Activated T-cell treated with anti-CD3 and anti-CD28 coated beads, Interleukin-2, amount 50 U/mL, for 4 hours (primary cell): ENCODE measurements around the gene SAMD7. TPM values are rescaled to one million over a fixed set of nuclear protein-coding genes. Genes with fewer than 3 reads are reported as not detected.

ENCODE experiments used
- ATAC-seq, 2 donors: fragments of 200-7000 bp; cut with Tn5 transposase; one replicate each; pipeline ENCODE4 v1.10.0; 2021
- DNase-seq: peaks from one replicate; pipeline ENCODE4 v3.0.0-alpha.2; 2020
- H3K27me3 Mint-ChIP-seq: one replicate; pipeline ENCODE4 v1.8.0; 2021; ENCODE audit warnings: low read depth, mixed read lengths
- H3K36me3 Mint-ChIP-seq: one replicate; pipeline ENCODE4 v1.8.0; 2022; ENCODE audit warnings: mixed read lengths; ENCODE audit not compliant: insufficient read depth
- H3K4me1 Mint-ChIP-seq: one replicate; pipeline ENCODE4 v1.8.0; 2021; ENCODE audit warnings: low read depth, mixed read lengths
- H3K4me3 Mint-ChIP-seq: one replicate; pipeline ENCODE4 v1.8.0; 2021; ENCODE audit warnings: mild to moderate bottlenecking, moderate library complexity, mixed read lengths
- H3K9me3 Mint-ChIP-seq: one replicate; pipeline ENCODE4 v1.8.0; 2021; ENCODE audit warnings: mixed read lengths
- total RNA-seq, 3 donors: library from RNA; stranded (reverse); gene quantifications; one replicate each; pipeline ENCODE4 v1.2.1, GENCODE V29; 2021

The SAMD7 gene
- total RNA-seq, 3 donors from 2014 or later, result not detected

- peaks cover 5% of the 10 kb centered on the region for H3K36me3 Mint-ChIP-seq
- no peaks in the 10 kb centered on the region for H3K9me3 Mint-ChIP-seq
- ATAC-seq (peak; percentile 75 to 77), DNase-seq (peak; percentile 11)
- H3K4me3 Mint-ChIP-seq, result peak overlapping the region; percentile 93
- peaks cover 69% of the 10 kb centered on the region for H3K4me1 Mint-ChIP-seq
- no peaks in the 10 kb centered on the region for H3K27me3 Mint-ChIP-seq
Measured at GRCh38 chr3:169966951-169967915, 55.9 kb downstream of the SAMD7 start.

DNA sequence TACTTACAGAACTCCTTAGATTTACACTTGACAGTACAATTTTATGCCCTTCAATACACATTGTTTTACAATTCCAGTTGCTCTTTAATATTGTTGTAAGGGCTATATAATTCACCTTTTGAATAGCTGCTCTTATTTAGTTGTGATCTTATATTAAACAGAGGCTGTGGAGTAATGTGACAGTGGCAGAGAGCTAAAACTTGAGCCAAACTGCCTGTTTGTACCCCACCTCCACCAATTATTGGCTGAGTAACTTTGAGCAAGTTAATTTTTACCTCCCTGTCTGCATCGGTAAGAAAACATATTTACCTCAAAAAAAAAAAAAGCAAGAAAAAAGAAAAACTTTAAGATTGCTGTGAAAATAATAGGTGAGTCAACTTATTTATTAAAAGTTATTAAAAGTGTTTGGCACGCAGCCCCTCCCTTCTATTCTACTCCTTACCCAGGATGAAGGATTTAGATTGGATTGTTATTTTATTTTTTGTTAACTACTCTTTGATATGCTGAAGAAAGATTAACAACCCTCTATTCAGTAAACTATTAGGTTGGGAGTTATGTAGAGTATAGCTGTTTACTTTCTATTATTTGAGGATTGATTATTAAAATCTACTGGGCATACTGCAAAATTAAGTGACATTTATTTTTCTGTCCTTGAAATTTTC, 57.0 kb downstream of the SAMD7 start:
- Mint-ChIP-seq H3K4me1 (peaks cover 69% of the 10 kb centered on the region), H3K36me3 (peaks cover 9% of the 10 kb centered on the region), H3K9me3 (no peaks in the 10 kb centered on the region), H3K4me3 (peak overlapping the region; percentile 93), H3K27me3 (no peaks in the 10 kb centered on the region)
- ATAC-seq (no peak), DNase-seq (no peak)

DNA sequence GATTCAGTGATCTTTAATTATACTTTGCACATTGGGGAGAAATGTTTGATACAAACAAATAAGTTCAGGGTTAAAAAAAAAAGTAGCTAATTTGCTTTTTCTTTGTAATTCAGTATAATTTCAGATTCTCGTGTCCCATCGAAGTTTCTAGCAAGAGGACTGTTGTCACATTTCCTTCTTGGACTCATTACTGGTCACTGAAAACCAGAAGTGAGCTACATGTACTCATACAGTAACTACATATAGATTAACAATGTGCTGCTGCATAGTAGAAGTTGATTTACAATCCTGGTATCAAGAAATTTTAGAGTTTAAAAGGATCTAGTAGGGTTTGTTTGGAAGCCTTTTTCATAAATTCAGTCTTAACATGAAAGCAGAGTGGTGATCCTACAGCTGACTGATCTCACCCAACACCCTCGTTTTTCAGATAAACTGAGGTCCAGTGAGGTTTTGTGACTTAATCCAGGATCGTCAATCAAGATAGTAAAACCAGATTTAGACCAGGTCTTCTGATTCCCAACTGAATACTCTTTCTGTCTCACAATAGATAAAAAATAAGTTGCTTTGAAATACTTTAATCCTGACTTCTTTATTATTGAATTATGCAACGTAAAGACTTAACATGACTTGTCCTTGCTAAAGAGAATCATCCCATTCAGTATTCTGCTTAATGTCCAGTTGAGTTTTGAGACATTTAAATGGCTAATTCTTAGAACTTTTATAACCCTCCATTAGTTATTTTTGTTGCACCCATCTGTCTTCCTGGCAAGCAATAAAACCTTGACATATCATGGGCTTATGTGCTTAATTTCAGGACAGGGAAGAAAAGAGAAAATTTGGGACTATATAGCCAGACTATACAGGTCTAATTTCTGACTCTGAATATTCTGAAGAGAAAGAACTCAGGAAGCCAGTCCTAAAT, 58.1 kb downstream of the SAMD7 start:
- ATAC-seq (no peak), DNase-seq (no peak)
- H3K4me1 Mint-ChIP-seq, result peaks cover 75% of the 10 kb centered on the region
- peak overlapping the region; percentile 93 for H3K4me3 Mint-ChIP-seq
- no peaks in the 10 kb centered on the region for H3K27me3 Mint-ChIP-seq
- no peaks in the 10 kb centered on the region for H3K9me3 Mint-ChIP-seq
- peaks cover 16% of the 10 kb centered on the region for H3K36me3 Mint-ChIP-seq

- no peak overlapping the region for H3K4me3 Mint-ChIP-seq
- no peaks in the 10 kb centered on the region for H3K27me3 Mint-ChIP-seq
- no peak for ATAC-seq
- DNase-seq, result no peak
- H3K36me3 Mint-ChIP-seq, result peaks cover 20% of the 10 kb centered on the region
- peaks cover 68% of the 10 kb centered on the region for H3K4me1 Mint-ChIP-seq
- no peaks in the 10 kb centered on the region for H3K9me3 Mint-ChIP-seq
Measured at GRCh38 chr3:169970847-169971246, 59.5 kb downstream of the SAMD7 start.

GRCh38 chr3:169971522-169971921, 60.1 kb downstream of the SAMD7 start:
- peaks cover 61% of the 10 kb centered on the region for H3K4me1 Mint-ChIP-seq
- DNase-seq, result no peak
- H3K27me3 Mint-ChIP-seq, result no peaks in the 10 kb centered on the region
- ATAC-seq, result no peak
- H3K4me3 Mint-ChIP-seq, result no peak overlapping the region
- peaks cover 23% of the 10 kb centered on the region for H3K36me3 Mint-ChIP-seq
- no peaks in the 10 kb centered on the region for H3K9me3 Mint-ChIP-seq

- DNase-seq, result no peak
- ATAC-seq, result no peak
- no peaks in the 10 kb centered on the region for H3K9me3 Mint-ChIP-seq
- H3K4me1 Mint-ChIP-seq, result peaks cover 7% of the 10 kb centered on the region
- H3K27me3 Mint-ChIP-seq, result no peaks in the 10 kb centered on the region
- peaks cover 43% of the 10 kb centered on the region for H3K36me3 Mint-ChIP-seq
- no peak overlapping the region for H3K4me3 Mint-ChIP-seq
Measured at GRCh38 chr3:169980055-169980454, 68.7 kb downstream of the SAMD7 start.

GRCh38 chr3:169984292-169984691, 72.9 kb downstream of the SAMD7 start:
- H3K27me3 Mint-ChIP-seq, result no peaks in the 10 kb centered on the region
- DNase-seq, result no peak
- H3K4me3 Mint-ChIP-seq, result no peak overlapping the region
- H3K36me3 Mint-ChIP-seq, result peaks cover 50% of the 10 kb centered on the region
- ATAC-seq, result no peak
- H3K9me3 Mint-ChIP-seq, result no peaks in the 10 kb centered on the region
- peaks cover 7% of the 10 kb centered on the region for H3K4me1 Mint-ChIP-seq

Other genes with a start within 250 kb of the SAMD7 start
- gene MECOM, start 247.9 kb upstream of the SAMD7 start, total RNA-seq, result under 1 TPM; 0.24 to 0.40 (median 0.38) TPM
- gene TERC, start 146.5 kb upstream of the SAMD7 start, total RNA-seq, result 10 to 100 TPM; 15.2 to 38.7 (median 29.0) TPM
- 1 to 10 TPM; 1.1 to 1.7 (median 1.3) TPM for gene ACTRT3, start 142.0 kb upstream of the SAMD7 start, total RNA-seq
- gene MYNN, start 138.2 kb upstream of the SAMD7 start, total RNA-seq, result 10 to 100 TPM; 13.3 to 15.7 (median 14.8) TPM
- gene LRRIQ4, start 98.7 kb upstream of the SAMD7 start, total RNA-seq, result not detected
- 1 to 10 TPM in 2 of 3 donors, under 1 TPM in 1; 0.35 to 1.2 (median 1.0) TPM for gene LRRC34, start 98.7 kb upstream of the SAMD7 start, total RNA-seq
- not detected for gene LRRC31, start 41.6 kb upstream of the SAMD7 start, total RNA-seq
- gene SEC62, start 55.2 kb downstream of the SAMD7 start, total RNA-seq, result 10 to 100 TPM; 65.9 to 75.6 (median 66.8) TPM
- gene GPR160, start 126.4 kb downstream of the SAMD7 start, total RNA-seq, result 1 to 10 TPM; 2.2 to 3.0 (median 2.5) TPM